A549 (cell line): ENCODE data around the gene PML.

Experiments
- MAFK ChIP-seq: fragments of 450-650 bp; IDR thresholded peaks from 2 replicates; pipeline ENCODE4 v1.6.1; 2014; ENCODE audit not compliant: partially characterized antibody
- POLR2A ChIP-seq: IDR thresholded peaks from 2 replicates; pipeline ENCODE4 v1.6.1; 2012; ENCODE audit warnings: mild to moderate bottlenecking, low read length
- SMC3 ChIP-seq: fragments of >200 bp; sonication (Bioruptor Twin); formaldehyde crosslinking; IDR thresholded peaks from 3 replicates; pipeline ENCODE4 v1.6.1; 2018; ENCODE audit warnings: inconsistent platforms
- SREBF2 ChIP-seq: fragments of 450-650 bp; IDR thresholded peaks from 2 replicates; pipeline ENCODE4 v1.6.1; 2014; ENCODE audit warnings: mild to moderate bottlenecking, moderate library complexity
- ZSCAN20 ChIP-seq: fragments of 250-450 bp; sonication (Bioruptor Pico); IDR thresholded peaks from 2 replicates; pipeline ENCODE4 v1.8.0; 2022; ENCODE audit warnings: mild to moderate bottlenecking, moderate library complexity

DNA sequence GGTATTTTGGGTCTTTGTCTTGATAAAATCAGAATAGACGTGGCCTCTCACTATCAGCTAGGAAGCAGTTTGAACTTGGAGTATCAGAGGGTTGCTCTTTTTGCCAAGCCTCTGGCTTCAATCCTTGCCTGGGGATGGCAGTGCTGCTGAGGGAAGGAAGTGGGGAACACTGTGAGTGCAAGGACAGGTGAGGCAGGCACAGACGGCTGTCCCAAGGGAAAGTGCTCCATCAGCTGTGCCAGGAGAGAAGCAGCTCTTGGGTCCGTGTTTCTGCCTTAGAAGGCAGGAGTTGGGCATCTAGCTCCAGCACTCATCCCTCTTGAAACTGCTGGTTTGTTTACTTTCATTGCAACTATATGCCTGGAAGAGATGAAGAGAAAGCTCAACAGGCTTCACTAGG lies 33.2 kb downstream of the PML start:
- no peak for TF ChIP-seq POLR2A
- no peak for TF ChIP-seq ZSCAN20 (CRISPR knock-in tag)
- no peak for TF ChIP-seq SMC3
- TF ChIP-seq MAFK: no peak
- no peak for TF ChIP-seq SREBF2
